ENCODE measurements around the gene TBC1D2B. TPM values are rescaled to one million over a fixed set of nuclear protein-coding genes. Genes with fewer than 3 reads are reported as not detected.

Gene TBC1D2B
- polyA plus RNA-seq, 3 donors: 5.9 to 53.3 (median 6.2) TPM

- Histone ChIP-seq H3K9me3 (replicated peaks in 1 of 2; ENCODE audit: control insufficient read depth in 1 of 2, insufficient read depth in 1 of 2, low read length in 2 of 2) (no peaks in the 10 kb centered on the region), H2AFZ (ENCODE audit: insufficient read depth, low read depth, low read length, poor library complexity, severe bottlenecking) (no peak overlapping the region), H4K20me1 (ENCODE audit: insufficient read depth, low read length) (peaks cover 23% of the 10 kb centered on the region), H3K4me1 (ENCODE audit: control insufficient read depth in 1 of 2, insufficient read depth in 2 of 2, low read length in 2 of 2) (peaks cover 86 to 88% of the 10 kb centered on the region in 2 donors), H3K27me3 (ENCODE audit: control insufficient read depth in 2 of 2, insufficient read depth in 2 of 2, low read length in 2 of 2) (no peaks in the 10 kb centered on the region), H3K36me3 (replicated peaks in 1 of 2; ENCODE audit: control insufficient read depth in 1 of 2, insufficient read depth in 2 of 2, low read length in 2 of 2) (peaks cover 2 to 9% of the 10 kb centered on the region in 2 donors), H3K79me2 (ENCODE audit: insufficient read depth, low read length) (peaks cover 41% of the 10 kb centered on the region), H3K27ac (ENCODE audit: low read depth in 1 of 2, low read length in 2 of 2) (peak overlapping the region in 1 of 2 donors; percentile 34), H3K4me2 (replicated peaks; ENCODE audit: extremely low read depth, low read length, poor library complexity, severe bottlenecking) (no peak overlapping the region), H3K9ac (ENCODE audit: insufficient read depth, low read length, poor library complexity, severe bottlenecking) (no peak overlapping the region), H3K4me3 (replicated peaks in 1 of 3; ENCODE audit: low read depth in 2 of 3, low read length in 3 of 3) (no peak overlapping the region)
- Mint-ChIP-seq H3K27me3 (ENCODE audit: low read depth in 3 of 3) (peaks cover 0 to 1% (median 0%) of the 10 kb centered on the region in 3 donors), H3K27ac (peak overlapping the region in 1 of 7 donors; percentile 78), H3K9me3 (peaks cover 0 to 2% (median 0%) of the 10 kb centered on the region in 7 donors), H3K4me1 (peaks cover 86% of the 10 kb centered on the region), H3K4me3 (no peak overlapping the region), H3K36me3 (peaks cover 32 to 35% of the 10 kb centered on the region in 2 donors)
- DNase-seq: no peak
- intact Hi-C loops (cut with micrococcal nuclease): loop anchor here in 1 of 2 donors (5.0 kb wide), 1 partner anchor 35 kb away; no protein-coding TSS in a partner anchor
- WGBS (ENCODE audit: insufficient coverage): 50% methylated on average over 2 of the region's 7 CpGs
- TF ChIP-seq, protein P1, sequence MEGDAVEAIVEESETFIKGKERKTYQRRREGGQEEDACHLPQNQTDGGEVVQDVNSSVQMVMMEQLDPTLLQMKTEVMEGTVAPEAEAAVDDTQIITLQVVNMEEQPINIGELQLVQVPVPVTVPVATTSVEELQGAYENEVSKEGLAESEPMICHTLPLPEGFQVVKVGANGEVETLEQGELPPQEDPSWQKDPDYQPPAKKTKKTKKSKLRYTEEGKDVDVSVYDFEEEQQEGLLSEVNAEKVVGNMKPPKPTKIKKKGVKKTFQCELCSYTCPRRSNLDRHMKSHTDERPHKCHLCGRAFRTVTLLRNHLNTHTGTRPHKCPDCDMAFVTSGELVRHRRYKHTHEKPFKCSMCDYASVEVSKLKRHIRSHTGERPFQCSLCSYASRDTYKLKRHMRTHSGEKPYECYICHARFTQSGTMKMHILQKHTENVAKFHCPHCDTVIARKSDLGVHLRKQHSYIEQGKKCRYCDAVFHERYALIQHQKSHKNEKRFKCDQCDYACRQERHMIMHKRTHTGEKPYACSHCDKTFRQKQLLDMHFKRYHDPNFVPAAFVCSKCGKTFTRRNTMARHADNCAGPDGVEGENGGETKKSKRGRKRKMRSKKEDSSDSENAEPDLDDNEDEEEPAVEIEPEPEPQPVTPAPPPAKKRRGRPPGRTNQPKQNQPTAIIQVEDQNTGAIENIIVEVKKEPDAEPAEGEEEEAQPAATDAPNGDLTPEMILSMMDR (IDR thresholded peaks at IDR 0.05): no peak
These were observed 40.2 kb downstream of the TBC1D2B start for GRCh38 chr15:78037328-78037727.

DNA sequence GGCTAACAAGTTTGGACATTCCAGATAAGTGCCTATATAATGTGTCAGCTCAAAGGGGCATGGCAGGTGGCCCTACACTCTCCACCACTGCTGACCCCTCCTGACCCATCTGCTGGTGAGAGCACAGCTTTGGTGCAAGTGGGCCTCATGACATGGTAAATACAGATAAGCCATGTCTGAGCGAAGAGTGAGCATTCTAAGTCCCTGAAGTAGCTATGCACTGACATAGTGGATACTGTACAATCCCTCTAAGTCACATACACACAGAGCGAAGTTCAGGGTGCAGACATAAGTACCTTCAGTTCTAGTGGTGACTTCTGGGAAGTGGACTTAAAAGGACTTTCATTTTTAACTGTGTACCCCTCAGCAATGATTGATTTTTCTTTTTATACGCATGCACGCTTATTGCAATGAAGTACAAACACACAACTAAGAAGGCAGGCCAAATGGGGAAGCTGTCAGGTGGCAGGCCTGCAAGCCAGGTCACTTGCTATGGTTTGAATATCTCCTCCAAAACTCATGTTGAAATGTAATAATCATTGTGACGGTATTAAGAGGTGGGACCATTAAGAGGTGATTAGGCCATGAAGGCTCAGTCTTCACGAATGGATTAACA is 41.5 kb downstream of the TBC1D2B start:
- DNase-seq: no peak
- H3K4me1 ChIP-seq (ENCODE audit: control insufficient read depth in 1 of 2, insufficient read depth in 2 of 2, low read length in 2 of 2): peaks cover 90 to 94% of the 10 kb centered on the region in 2 donors
- H3K27ac ChIP-seq (ENCODE audit: low read depth in 1 of 2, low read length in 2 of 2): peak overlapping the region; percentile 34 to 84
- 70% methylated on average over 2 of the region's 6 CpGs for WGBS (ENCODE audit: insufficient coverage)
- H3K9ac ChIP-seq (ENCODE audit: insufficient read depth, low read length, poor library complexity, severe bottlenecking): no peak overlapping the region
- peaks cover 0 to under 1% of the 10 kb centered on the region in 2 donors for H3K36me3 ChIP-seq (replicated peaks in 1 of 2; ENCODE audit: control insufficient read depth in 1 of 2, insufficient read depth in 2 of 2, low read length in 2 of 2)
- H4K20me1 ChIP-seq (ENCODE audit: insufficient read depth, low read length): peaks cover 24% of the 10 kb centered on the region
- intact Hi-C loops (cut with micrococcal nuclease): loop anchor here in 1 of 2 donors (5.0 kb wide), 1 partner anchor 36 kb away; no protein-coding TSS in a partner anchor
- H3K79me2 ChIP-seq (ENCODE audit: insufficient read depth, low read length): peaks cover 49% of the 10 kb centered on the region
- Mint-ChIP-seq H3K27ac (peak overlapping the region; percentile 20 to 95 (median 92)), H3K27me3 (ENCODE audit: low read depth in 3 of 3) (peaks cover 0 to 1% (median 0%) of the 10 kb centered on the region in 3 donors), H3K4me3 (no peak overlapping the region), H3K4me1 (peaks cover 92% of the 10 kb centered on the region), H3K9me3 (peaks cover 0 to 2% (median 0%) of the 10 kb centered on the region in 7 donors), H3K36me3 (peaks cover 31% of the 10 kb centered on the region in 2 donors)
- H3K4me3 ChIP-seq (replicated peaks in 1 of 3; ENCODE audit: low read depth in 2 of 3, low read length in 3 of 3): peak overlapping the region in 1 of 3 experiments; percentile 63
- peak overlapping the region; percentile 67 for H3K4me2 ChIP-seq (replicated peaks; ENCODE audit: extremely low read depth, low read length, poor library complexity, severe bottlenecking)
- H3K9me3 ChIP-seq (replicated peaks in 1 of 2; ENCODE audit: control insufficient read depth in 1 of 2, insufficient read depth in 1 of 2, low read length in 2 of 2): no peaks in the 10 kb centered on the region
- no peaks in the 10 kb centered on the region for H3K27me3 ChIP-seq (ENCODE audit: control insufficient read depth in 2 of 2, insufficient read depth in 2 of 2, low read length in 2 of 2)
- no peak overlapping the region for H2AFZ ChIP-seq (ENCODE audit: insufficient read depth, low read depth, low read length, poor library complexity, severe bottlenecking)
- TF ChIP-seq, protein P1 (IDR thresholded peaks at IDR 0.05): no peak

Measured in CD14-positive monocyte (primary cell).